Prostate gland (tissue), 2 donors: ENCODE data around the gene THRB. TPM values are rescaled to one million over a fixed set of nuclear protein-coding genes. Genes with fewer than 3 reads are reported as not detected.
"Not testable (repeated sequence)": the region's sequence is repeated elsewhere in the genome, so short reads cannot be mapped to it uniquely, and the experiment has no call there.

Source experiments
- DNase-seq: peaks from one replicate; pipeline ENCODE4 v3.0.0-alpha.2; 2019; ENCODE audit warnings: low spot score
- H3K27ac ChIP-seq, 2 donors: fragments of 200-600 bp; sonication (generic); 2 replicates each; pipeline ENCODE4 v1.5.1; 2017 to 2019
- H3K27me3 ChIP-seq: fragments of 200-600 bp; sonication (generic); replicated peaks from 2 replicates; pipeline ENCODE4 v1.5.1; 2019; ENCODE audit not compliant: insufficient read depth
- H3K36me3 ChIP-seq, 2 donors: fragments of 200-600 bp; sonication (generic); 1 replicate in 1 of 2; 2 replicates in 1 of 2; pipeline versions ENCODE4 v1.5.1 to v1.8.1; 2017 to 2019
- H3K4me1 ChIP-seq: fragments of 200-600 bp; sonication (generic); replicated peaks from 2 replicates; pipeline ENCODE4 v1.5.1; 2019
- H3K4me3 ChIP-seq, 2 donors: fragments of 200-600 bp; sonication (generic); 2 replicates each; pipeline ENCODE4 v1.5.1; 2017 to 2019
- H3K9me3 ChIP-seq: fragments of 200-600 bp; sonication (generic); 2 replicates; pipeline ENCODE4 v1.5.1; 2017
- POLR2A ChIP-seq: fragments of 450-650 bp; IDR thresholded peaks from one replicate; pipeline ENCODE4 v1.6.1; 2016; ENCODE audit warnings: antibody characterized with exemption, mild to moderate bottlenecking
- POLR2AphosphoS5 ChIP-seq: sonication (generic); formaldehyde crosslinking; IDR thresholded peaks from one replicate; pipeline ENCODE4 v1.6.1; 2017; ENCODE audit warnings: antibody characterized with exemption
- WGBS: methylation state at CpG from one replicate; pipeline ENCODE4 v1.1.5; 2018; 5-methylcytosine and 5-hydroxymethylcytosine counted together
- intact Hi-C: fragments of 100-400 bp; cut with DNase I; formaldehyde crosslinking; loops from one replicate; pipeline ENCODE4 v1.14.2; 2022
- total RNA-seq, 2 donors: library from RNA; depleted of rRNA; stranded (reverse); fragments of >200 nt; gene quantifications; one replicate each; pipeline ENCODE4 v1.1.0, GENCODE V29; 2016
- TF ChIP-seq, protein P1 (sequence below), 4 experiments: fragments of 200-600 bp in 2 of 4; fragments of 450-650 bp in 2 of 4; sonication (generic) in 2 of 4; IDR thresholded peaks; 1 replicate in 3 of 4; 2 replicates in 1 of 4; pipeline ENCODE4 v1.5.1; 2016 to 2019; ENCODE audit warnings: antibody characterized with exemption in 4 of 4, mild to moderate bottlenecking in 2 of 4, moderate library complexity in 2 of 4

THRB gene
- total RNA-seq, 2 donors from 2014 or later = 13.0 to 39.6 TPM

- intact Hi-C loops = no loop called here
- WGBS = 87% methylated on average over 11 of the region's 11 CpGs
- no peaks in the 10 kb centered on the region for H3K27me3 ChIP-seq
- DNase-seq = no peak
- no peak overlapping the region for H3K27ac ChIP-seq
- H3K9me3 ChIP-seq = no peaks in the 10 kb centered on the region
- no peaks in the 10 kb centered on the region for H3K4me1 ChIP-seq
- no peak overlapping the region for H3K4me3 ChIP-seq
- TF ChIP-seq POLR2AphosphoS5 (no peak), POLR2A (no peak)
- TF ChIP-seq, protein P1, sequence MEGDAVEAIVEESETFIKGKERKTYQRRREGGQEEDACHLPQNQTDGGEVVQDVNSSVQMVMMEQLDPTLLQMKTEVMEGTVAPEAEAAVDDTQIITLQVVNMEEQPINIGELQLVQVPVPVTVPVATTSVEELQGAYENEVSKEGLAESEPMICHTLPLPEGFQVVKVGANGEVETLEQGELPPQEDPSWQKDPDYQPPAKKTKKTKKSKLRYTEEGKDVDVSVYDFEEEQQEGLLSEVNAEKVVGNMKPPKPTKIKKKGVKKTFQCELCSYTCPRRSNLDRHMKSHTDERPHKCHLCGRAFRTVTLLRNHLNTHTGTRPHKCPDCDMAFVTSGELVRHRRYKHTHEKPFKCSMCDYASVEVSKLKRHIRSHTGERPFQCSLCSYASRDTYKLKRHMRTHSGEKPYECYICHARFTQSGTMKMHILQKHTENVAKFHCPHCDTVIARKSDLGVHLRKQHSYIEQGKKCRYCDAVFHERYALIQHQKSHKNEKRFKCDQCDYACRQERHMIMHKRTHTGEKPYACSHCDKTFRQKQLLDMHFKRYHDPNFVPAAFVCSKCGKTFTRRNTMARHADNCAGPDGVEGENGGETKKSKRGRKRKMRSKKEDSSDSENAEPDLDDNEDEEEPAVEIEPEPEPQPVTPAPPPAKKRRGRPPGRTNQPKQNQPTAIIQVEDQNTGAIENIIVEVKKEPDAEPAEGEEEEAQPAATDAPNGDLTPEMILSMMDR (IDR thresholded peaks at IDR 0.05) = no peak
- no peaks in the 10 kb centered on the region for H3K36me3 ChIP-seq
These were observed 393.8 kb downstream of the THRB start for GRCh38 chr3:24100696-24101402.

DNA sequence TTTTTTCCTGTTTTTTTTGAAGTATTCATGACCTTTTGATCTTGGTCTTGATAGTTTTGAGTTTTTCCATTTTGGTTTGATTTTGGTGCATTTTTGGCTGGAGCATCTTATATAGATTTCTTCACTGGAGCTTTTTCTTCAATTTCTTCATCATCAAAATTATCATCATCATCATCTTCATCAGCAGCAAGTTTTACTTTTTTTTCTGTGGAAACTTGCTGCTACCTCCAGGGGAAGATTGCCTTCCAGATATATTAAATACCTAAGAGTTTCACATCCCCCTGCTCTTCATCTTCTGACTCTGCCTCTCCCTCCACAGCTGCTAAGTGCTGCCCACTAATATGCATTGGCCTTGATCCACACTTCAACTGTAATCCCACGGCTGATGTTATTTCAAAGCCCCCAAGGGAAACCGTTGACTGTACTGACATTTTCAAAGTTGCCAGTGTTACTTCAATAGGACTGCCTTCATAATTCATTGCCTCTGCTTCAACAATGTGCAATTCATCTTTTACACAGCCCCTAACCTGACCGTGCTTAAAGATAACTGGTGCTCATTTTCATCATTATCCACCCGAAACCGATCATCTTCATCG lies 397.9 kb downstream of the THRB start:
- Histone ChIP-seq H3K27me3 (no peaks in the 10 kb centered on the region), H3K9me3 (no peaks in the 10 kb centered on the region), H3K27ac (no peak overlapping the region), H3K4me3 (no peak overlapping the region), H3K4me1 (no peaks in the 10 kb centered on the region), H3K36me3 (no peaks in the 10 kb centered on the region)
- intact Hi-C loops = no loop called here
- 72% methylated on average over 6 of the region's 6 CpGs for WGBS
- TF ChIP-seq POLR2AphosphoS5 = no peak
- TF ChIP-seq, protein P1 (IDR thresholded peaks at IDR 0.05) = no peak
- no peak for TF ChIP-seq POLR2A
- DNase-seq = no peak

- TF ChIP-seq, protein P1 (IDR thresholded peaks at IDR 0.05) = no peak
- H3K4me3 ChIP-seq = no peak overlapping the region
These were observed 398.4 kb downstream of the THRB start for GRCh38 chr3:24096271-24096670.

DNA sequence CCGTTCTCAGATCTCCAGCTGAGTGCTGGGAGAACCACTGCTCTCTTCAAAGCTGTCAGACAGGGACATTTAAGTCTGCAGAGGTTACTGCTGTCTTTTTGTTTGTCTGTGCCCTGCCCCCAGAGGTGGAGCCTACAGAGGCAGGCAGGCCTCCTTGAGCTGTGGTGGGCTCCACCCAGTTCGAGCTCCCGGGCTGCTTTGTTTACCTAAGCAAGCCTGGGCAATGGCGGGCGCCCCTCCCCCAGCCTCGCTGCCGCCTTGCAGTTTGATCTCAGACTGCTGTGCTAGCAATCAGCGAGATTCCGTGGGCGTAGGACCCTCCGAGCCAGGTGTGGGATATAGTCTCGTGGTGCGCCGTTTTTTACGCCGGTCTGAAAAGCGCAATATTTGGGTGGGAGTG lies 399.8 kb downstream of the THRB start:
- H3K9me3 ChIP-seq, H3K4me1 ChIP-seq, H3K27me3 ChIP-seq, intact Hi-C loops, H3K4me3 ChIP-seq, H3K27ac ChIP-seq, H3K36me3 ChIP-seq, DNase-seq: not testable (repeated sequence)
- WGBS = 82% methylated on average over 5 of the region's 17 CpGs

More at GRCh38 chr3:24096271-24096670, 398.4 kb downstream of the THRB start:
- Histone ChIP-seq H3K27me3 (no peaks in the 10 kb centered on the region), H3K36me3 (no peaks in the 10 kb centered on the region), H3K9me3 (no peaks in the 10 kb centered on the region), H3K27ac (no peak overlapping the region), H3K4me1 (no peaks in the 10 kb centered on the region)
- 65% methylated on average over 1 of the region's 1 CpG for WGBS
- intact Hi-C loops = no loop called here
- no peak for DNase-seq

GRCh38 chr3:24088782-24089181 lies 405.9 kb downstream of the THRB start:
- intact Hi-C loops = no loop called here
- no peak overlapping the region for H3K27ac ChIP-seq
- H3K27me3 ChIP-seq = no peaks in the 10 kb centered on the region
- no peak for DNase-seq
- no peaks in the 10 kb centered on the region for H3K4me1 ChIP-seq
- WGBS = 58% methylated on average over 2 of the region's 2 CpGs
- TF ChIP-seq, protein P1 (IDR thresholded peaks at IDR 0.05) = peak in 1 of 4 experiments; percentile 7
- no peak for TF ChIP-seq POLR2A
- no peak overlapping the region for H3K4me3 ChIP-seq
- H3K9me3 ChIP-seq = no peaks in the 10 kb centered on the region
- no peaks in the 10 kb centered on the region for H3K36me3 ChIP-seq
